Activated B cell treated with CpG ODN at 0.5 μM for 24 hours (primary cell): ENCODE measurements around the gene CLOCK. TPM values are rescaled to one million over a fixed set of nuclear protein-coding genes. Genes with fewer than 3 reads are reported as not detected.

Source experiments
- ATAC-seq: fragments of 200-7000 bp; cut with Tn5 transposase; one replicate; pipeline ENCODE4 v1.10.0; 2021; ENCODE audit warnings: low read depth, mild to moderate bottlenecking, moderate library complexity
- CTCF ChIA-PET: fragments of 350-600 bp; sonication (Branson Sonifier 250); formaldehyde crosslinking; loops from one replicate; lab custom pipeline; 2021; ENCODE audit warnings: antibody characterized with exemption; lab: Charles Lee
- POLR2A ChIA-PET: fragments of 350-600 bp; sonication (Branson Sonifier 250); formaldehyde crosslinking; loops from one replicate; lab custom pipeline; 2021; ENCODE audit warnings: antibody characterized with exemption; lab: Charles Lee
- DNase-seq: peaks from one replicate; pipeline ENCODE4 v3.0.0; 2022
- H3K27ac Mint-ChIP-seq: one replicate; pipeline ENCODE4 v1.8.0; 2020; ENCODE audit warnings: mixed read lengths
- H3K27me3 Mint-ChIP-seq: one replicate; pipeline ENCODE4 v1.8.0; 2021; ENCODE audit warnings: mixed read lengths
- H3K36me3 Mint-ChIP-seq: one replicate; pipeline ENCODE4 v1.8.0; 2021; ENCODE audit warnings: low read depth, mixed read lengths
- H3K4me1 Mint-ChIP-seq: one replicate; pipeline ENCODE4 v1.8.0; 2021; ENCODE audit warnings: mixed read lengths
- H3K4me3 Mint-ChIP-seq: one replicate; pipeline ENCODE4 v1.8.0; 2020; ENCODE audit warnings: mild to moderate bottlenecking, mixed read lengths
- H3K9me3 Mint-ChIP-seq: one replicate; pipeline ENCODE4 v1.8.0; 2020; ENCODE audit warnings: mixed read lengths
- CTCF ChIP-seq: fragments of 200-600 bp; IDR thresholded peaks from one replicate; pipeline ENCODE4 v1.8.0; 2022; ENCODE audit warnings: antibody characterized with exemption, mild to moderate bottlenecking
- intact Hi-C: fragments of 100-400 bp; cut with micrococcal nuclease; formaldehyde crosslinking; loops from one replicate; pipeline ENCODE4 v1.15.1; 2024
- total RNA-seq: library from RNA; stranded (reverse); gene quantifications from 2 replicates; pipeline ENCODE4 v1.2.3, GENCODE V29; 2022

CLOCK gene
- total RNA-seq, 1 donor from 2014 or later = 12.9 TPM

GRCh38 chr4:55475394-55476243, 71.1 kb downstream of the CLOCK start:
- TF ChIP-seq CTCF = no peak
- Mint-ChIP-seq H3K27me3 (no peaks in the 10 kb centered on the region), H3K4me3 (no peak overlapping the region), H3K4me1 (no peaks in the 10 kb centered on the region), H3K9me3 (peaks cover 4% of the 10 kb centered on the region), H3K36me3 (peaks cover 50% of the 10 kb centered on the region), H3K27ac (no peak overlapping the region)
- intact Hi-C loops = no loop called here
- ChIA-PET CTCF (no interaction called here), POLR2A (no interaction called here)
- ATAC-seq = no peak
- DNase-seq = no peak

GRCh38 chr4:55469979-55470378, 76.7 kb downstream of the CLOCK start:
- DNase-seq = no peak
- no peak for TF ChIP-seq CTCF
- H3K27ac Mint-ChIP-seq = no peak overlapping the region
- peaks cover 42% of the 10 kb centered on the region for H3K36me3 Mint-ChIP-seq
- H3K4me1 Mint-ChIP-seq = no peaks in the 10 kb centered on the region
- POLR2A ChIA-PET = no interaction called here
- no peaks in the 10 kb centered on the region for H3K27me3 Mint-ChIP-seq
- CTCF ChIA-PET = no interaction called here
- intact Hi-C loops = no loop called here
- ATAC-seq = no peak
- no peak overlapping the region for H3K4me3 Mint-ChIP-seq
- peaks cover 9% of the 10 kb centered on the region for H3K9me3 Mint-ChIP-seq

- Mint-ChIP-seq H3K27me3 (no peaks in the 10 kb centered on the region), H3K9me3 (peaks cover 6% of the 10 kb centered on the region), H3K27ac (no peak overlapping the region), H3K4me3 (no peak overlapping the region), H3K36me3 (peaks cover 40% of the 10 kb centered on the region), H3K4me1 (no peaks in the 10 kb centered on the region)
- ATAC-seq (no peak), DNase-seq (no peak)
- CTCF ChIA-PET = no interaction called here
- intact Hi-C loops = no loop called here
- no peak for TF ChIP-seq CTCF
- POLR2A ChIA-PET = no interaction called here
Measured at GRCh38 chr4:55468724-55469123, 78.0 kb downstream of the CLOCK start.

GRCh38 chr4:55466001-55466400, 80.7 kb downstream of the CLOCK start:
- Mint-ChIP-seq H3K36me3 (peaks cover 39% of the 10 kb centered on the region), H3K27ac (no peak overlapping the region), H3K9me3 (peaks cover 6% of the 10 kb centered on the region), H3K27me3 (no peaks in the 10 kb centered on the region), H3K4me1 (no peaks in the 10 kb centered on the region), H3K4me3 (no peak overlapping the region)
- DNase-seq = no peak
- POLR2A ChIA-PET = no interaction called here
- TF ChIP-seq CTCF = no peak
- CTCF ChIA-PET = no interaction called here
- ATAC-seq = no peak
- intact Hi-C loops = no loop called here

- ChIA-PET CTCF (no interaction called here), POLR2A (no interaction called here)
- no peak overlapping the region for H3K4me3 Mint-ChIP-seq
- no peak for TF ChIP-seq CTCF
- intact Hi-C loops = no loop called here
- H3K4me1 Mint-ChIP-seq = no peaks in the 10 kb centered on the region
- ATAC-seq (no peak), DNase-seq (no peak)
- no peak overlapping the region for H3K27ac Mint-ChIP-seq
- H3K27me3 Mint-ChIP-seq = no peaks in the 10 kb centered on the region
- no peaks in the 10 kb centered on the region for H3K9me3 Mint-ChIP-seq
- peaks cover 21% of the 10 kb centered on the region for H3K36me3 Mint-ChIP-seq
Measured at GRCh38 chr4:55458611-55459010, 88.1 kb downstream of the CLOCK start.
